Stimulated activated naive CD4-positive, alpha-beta T cell (primary cell): ENCODE results near the gene DDX46.
"Not testable (repeated sequence)": the region's sequence is repeated elsewhere in the genome, so short reads cannot be mapped to it uniquely, and the experiment has no call there.

ENCODE experiments used
- DNase-seq, 6 experiments: peaks; one replicate each; lab custom pipeline; 2025; lab: John Stamatoyannopoulos, UW

DDX46 gene

DNA sequence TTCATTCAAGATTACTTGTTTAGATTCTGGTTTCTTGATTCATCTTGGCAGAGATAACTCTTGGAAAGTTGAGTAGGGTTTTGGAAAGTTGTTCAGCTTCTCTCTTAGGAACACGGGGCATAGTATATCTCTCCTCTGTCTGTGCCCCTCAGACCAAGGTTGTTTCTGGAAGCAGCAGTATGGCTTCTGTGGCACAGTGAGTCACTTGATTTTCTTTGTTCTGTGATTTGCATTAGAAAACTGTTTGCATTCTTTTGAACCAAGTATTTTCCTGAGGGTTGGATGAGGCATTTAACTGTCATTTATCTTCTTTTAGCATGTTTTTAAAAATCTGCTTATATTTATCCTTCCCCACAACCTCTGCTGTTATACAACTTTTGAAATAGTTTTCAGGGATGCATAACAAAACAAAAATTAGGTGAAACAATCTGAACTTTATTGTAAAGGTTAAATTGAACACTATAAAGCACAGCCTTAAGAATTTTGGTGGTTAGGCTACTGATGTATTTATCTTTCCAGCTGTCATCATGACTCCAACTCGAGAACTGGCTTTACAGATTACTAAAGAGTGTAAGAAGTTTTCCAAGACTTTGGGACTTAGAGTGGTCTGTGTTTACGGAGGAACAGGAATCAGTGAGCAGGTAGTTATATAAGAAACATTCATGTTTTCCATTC is 26.5 kb downstream of the DDX46 start:
- no peak for DNase-seq

GRCh38 chr5:134787692-134788091 is 29.1 kb downstream of the DDX46 start:
- no peak for DNase-seq

DNA sequence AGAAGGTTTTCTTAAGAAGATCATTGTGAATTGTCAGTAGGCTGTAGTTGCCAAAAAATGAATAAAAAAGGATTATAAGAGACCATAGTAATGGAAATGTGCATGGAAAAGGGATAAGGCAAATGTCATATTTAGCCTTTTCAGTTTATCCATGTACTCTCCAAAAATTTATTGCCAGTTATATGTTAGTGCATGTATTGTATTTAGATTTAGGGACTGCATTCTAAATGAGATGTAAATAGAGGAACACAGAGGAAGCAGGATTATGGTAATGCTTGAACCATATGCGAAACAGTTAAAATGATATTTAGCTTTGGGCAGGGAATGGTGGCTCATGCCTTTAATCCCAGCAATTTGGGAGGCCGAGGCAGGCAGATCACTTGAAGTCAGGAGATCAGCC is 33.0 kb downstream of the DDX46 start:
- no peak for DNase-seq

GRCh38 chr5:134792286-134792685 is 33.7 kb downstream of the DDX46 start:
- no peak for DNase-seq

GRCh38 chr5:134793111-134793510 is 34.5 kb downstream of the DDX46 start:
- no peak for DNase-seq

GRCh38 chr5:134794082-134794481 is 35.5 kb downstream of the DDX46 start:
- no peak for DNase-seq

DNA sequence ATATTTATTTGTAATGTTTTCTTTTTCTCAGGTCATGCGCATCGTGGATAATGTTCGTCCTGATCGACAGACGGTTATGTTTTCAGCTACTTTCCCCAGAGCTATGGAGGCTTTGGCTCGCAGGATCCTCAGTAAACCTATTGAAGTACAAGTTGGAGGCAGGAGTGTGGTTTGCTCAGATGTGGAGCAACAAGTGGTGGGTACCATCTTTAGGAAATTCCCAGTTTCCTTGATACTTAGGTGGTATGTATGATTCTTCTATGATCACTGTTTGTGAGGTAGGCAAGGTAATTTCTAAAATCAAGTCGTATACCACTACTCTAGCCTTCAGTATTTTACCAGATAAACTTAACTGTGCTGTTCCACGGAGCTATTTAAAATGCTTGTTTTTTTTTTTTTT is 36.2 kb downstream of the DDX46 start:
- no peak for DNase-seq

GRCh38 chr5:134798468-134798867 is 39.9 kb downstream of the DDX46 start:
- no peak for DNase-seq

GRCh38 chr5:134803821-134804220 is 45.2 kb downstream of the DDX46 start:
- no peak for DNase-seq

DNA sequence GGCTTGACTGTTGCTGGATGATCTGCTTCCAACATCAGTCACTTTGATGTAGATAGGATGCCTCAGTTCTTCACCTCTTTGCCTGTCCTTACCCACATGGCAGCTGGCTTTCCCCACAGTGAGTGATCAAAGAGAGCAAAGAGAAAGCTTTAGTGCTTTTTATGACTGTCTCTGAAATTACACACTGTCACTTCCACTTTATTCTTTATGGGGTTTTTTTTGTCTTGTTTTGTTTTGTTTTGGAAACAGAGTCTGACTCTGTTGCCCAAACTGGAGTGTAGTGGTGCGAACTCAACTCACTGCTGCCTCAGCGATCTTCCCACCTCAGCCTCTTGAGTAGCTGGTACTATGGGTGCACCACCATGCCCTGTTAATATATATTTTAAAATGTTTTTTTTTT is 54.8 kb downstream of the DDX46 start:
- no peak for DNase-seq

- DNase-seq = no peak
These were observed 55.2 kb downstream of the DDX46 start for GRCh38 chr5:134813827-134814226.

GRCh38 chr5:134817006-134817405 is 58.4 kb downstream of the DDX46 start:
- no peak for DNase-seq

- no peak for DNase-seq
These were observed 60.2 kb downstream of the DDX46 start for GRCh38 chr5:134818776-134819175.

DNA sequence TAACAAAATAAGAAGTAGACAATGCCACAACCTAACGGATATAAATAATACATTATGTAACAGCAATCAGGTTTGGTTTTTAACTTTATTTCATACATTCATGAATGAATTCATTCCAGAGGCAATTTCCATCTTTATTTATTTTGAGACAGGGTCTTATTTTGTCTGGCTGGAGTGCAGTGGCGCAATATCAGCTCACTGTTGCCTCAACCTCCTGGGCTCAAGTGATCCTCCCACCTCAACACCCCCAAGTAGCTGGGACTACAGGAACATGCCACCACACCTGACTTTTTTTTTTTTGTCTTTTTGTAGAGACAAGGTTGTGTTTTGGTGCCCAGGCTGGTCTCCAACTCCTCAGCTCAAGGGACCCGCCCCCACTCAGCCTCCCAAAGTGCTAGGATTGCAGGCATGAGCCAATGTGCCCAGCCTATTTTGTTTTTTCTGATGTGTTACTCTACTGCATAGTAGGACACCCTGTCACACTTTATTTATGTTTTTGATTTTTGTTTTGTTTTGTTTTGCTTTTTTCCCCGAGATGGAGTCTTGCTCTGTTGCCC is 60.9 kb downstream of the DDX46 start:
- no peak for DNase-seq

DNA sequence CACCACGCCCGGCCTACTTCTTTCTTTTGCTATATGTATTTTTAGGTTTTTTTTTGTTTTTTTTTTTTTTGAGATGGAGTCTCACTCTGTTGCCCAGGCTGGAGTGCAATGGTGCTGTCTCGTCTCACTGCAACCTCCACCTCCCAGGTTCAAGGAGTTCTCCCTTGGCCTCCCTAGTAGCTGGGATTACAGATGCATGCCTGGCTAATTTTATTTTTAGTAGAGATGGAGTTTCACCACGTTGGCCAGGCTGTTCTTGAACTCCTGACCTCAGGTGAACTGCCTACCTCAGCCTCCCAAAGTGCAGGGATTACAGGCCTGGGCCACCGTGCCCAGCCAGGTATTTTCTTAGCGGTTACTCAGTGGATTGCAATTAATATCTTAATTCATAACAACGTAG is 63.3 kb downstream of the DDX46 start:
- DNase-seq = no peak

GRCh38 chr5:134824681-134825080 is 66.1 kb downstream of the DDX46 start:
- no peak for DNase-seq

- DNase-seq = no peak
These were observed 66.6 kb downstream of the DDX46 start for GRCh38 chr5:134825212-134825611.

GRCh38 chr5:134833340-134834032 is 74.9 kb downstream of the DDX46 start:
- DNase-seq = no peak

DNA sequence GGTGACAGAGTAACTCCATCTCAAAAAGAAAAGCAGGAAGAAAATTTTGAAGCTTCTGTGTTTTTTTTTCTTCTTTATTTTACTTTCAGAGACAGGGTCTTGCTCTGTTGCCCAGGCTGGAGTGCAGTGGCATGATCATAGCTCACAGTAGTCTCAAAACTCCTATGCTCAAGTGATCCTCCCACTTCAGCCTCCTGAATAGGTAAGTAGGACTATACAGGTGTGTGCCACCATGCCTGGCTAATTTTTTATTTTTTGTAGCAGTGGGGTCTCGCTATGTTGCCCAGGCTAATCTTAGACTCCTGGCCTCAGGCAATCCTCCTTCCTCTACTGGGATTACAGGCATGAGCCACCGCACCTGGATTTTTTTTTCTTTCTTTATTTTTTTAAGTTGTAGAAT is 77.0 kb downstream of the DDX46 start:
- no peak for DNase-seq

GRCh38 chr5:134837530-134838181 is 79.1 kb downstream of the DDX46 start:
- no peak for DNase-seq

DNA sequence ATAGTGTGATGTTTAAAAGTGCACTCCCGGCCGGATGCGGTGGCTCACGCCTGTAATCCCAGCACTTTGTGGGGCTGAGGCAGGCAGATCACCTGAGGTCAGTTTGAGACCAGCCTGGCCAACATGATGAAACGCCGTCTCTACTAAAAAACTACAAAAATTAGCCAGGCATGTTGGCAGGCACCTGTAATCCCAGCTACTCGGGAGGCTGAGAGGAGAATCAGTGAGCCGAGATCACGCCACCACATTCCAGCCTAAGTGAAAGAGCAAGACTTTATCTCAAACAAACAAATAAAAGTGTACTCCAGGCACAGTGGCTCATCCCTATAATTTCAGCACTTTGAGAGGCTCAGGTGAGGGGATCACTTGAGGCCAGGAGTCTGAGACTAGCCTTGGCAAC is 79.8 kb downstream of the DDX46 start:
- DNase-seq = not testable (repeated sequence)

- no peak for DNase-seq
These were observed 82.2 kb downstream of the DDX46 start for GRCh38 chr5:134840811-134841210.

DNA sequence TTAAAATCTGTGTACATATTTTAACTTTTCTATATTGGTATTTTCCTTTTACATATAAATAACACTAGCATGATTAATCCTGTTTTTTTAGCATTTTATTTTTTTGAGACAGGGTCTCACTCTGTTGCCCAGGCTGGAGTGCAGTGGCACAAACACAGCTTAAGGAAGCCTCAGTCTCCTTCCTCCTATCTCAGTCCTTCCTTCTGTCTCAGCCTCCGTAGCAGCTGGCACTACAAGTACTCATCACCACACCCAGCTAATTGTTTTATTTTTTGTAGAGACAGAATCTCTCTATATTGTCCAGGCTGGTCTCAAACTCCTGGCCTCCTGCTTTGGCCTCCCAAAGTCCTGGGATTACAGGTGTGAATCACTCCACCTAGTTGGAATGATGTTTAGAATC is 85.7 kb downstream of the DDX46 start:
- DNase-seq = no peak
